Skeletal muscle cell (primary cell): ENCODE results near the gene INHBA.

Experiments used
- DNase-seq: peaks from one replicate; pipeline ENCODE4 v3.0.0-alpha.2; 2010; ENCODE audit warnings: low read depth
- H3K4me3 ChIP-seq: 2 replicates; pipeline ENCODE4 v1.5.1; 2011; ENCODE audit warnings: low read depth, mild to moderate bottlenecking, control low read depth, low read length, moderate library complexity

The INHBA gene

DNA sequence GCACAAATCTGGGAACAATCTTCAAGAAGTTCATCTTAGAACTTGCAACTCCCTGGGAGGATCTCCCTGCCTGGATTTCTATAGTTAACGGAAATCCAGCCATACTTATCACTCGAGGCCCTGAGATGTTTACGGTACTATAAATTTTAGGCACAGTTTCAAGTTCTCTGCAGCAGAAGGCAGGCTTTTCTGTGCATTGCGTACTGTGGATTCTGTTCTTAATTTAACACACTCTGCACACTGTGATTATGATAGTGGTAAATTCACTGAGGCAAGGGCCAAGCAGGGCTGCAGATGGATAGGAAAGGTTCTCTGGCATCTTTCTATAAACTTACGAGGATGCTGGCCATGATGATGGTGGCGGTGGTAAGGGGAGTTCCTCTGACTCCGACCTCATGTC lies 10.6 kb downstream of the INHBA start:
- DNase-seq = no peak
- no peak overlapping the region for H3K4me3 ChIP-seq

DNA sequence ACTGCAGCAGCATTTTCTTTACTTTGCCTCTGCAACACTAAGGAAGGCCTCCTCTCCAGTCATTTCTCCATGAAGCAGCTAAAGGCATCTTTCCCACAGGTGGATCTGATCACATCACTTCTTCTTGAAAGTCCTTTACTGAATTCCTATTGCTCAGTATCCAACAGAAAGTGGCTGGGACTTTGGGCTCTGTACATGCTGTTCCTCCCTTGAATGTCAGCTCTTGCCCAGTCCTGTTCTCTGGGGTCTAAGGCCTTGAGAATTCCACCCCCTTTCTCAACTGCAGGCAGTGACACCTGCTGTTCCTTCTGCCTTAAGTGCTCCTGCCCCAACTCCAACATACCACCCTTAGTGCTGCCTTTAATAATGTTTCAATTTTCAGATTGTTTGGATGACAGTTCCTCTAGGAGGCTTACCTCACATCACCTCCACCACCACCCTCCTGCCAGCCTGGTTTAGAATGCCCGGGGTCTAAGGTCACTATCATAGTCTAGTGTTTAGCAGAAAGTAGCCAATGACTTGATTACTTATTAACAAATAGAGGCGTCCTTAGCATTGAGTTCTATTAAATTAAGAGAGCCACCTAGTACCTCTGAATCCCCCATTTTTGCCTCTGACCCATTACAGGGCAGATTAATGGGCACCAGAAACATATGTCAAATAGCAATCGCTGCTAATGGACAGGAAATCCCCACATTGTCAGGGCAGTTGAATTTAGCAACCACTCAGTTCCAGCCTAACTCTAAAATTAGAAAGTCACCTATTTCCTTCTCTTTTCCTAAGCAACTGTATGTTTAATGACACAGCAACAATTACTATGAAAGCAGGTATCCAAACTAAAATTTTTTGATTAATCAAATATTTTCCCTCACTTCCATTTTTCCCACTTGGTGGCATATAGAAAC lies 11.4 kb downstream of the INHBA start:
- DNase-seq = no peak
- no peak overlapping the region for H3K4me3 ChIP-seq

DNA sequence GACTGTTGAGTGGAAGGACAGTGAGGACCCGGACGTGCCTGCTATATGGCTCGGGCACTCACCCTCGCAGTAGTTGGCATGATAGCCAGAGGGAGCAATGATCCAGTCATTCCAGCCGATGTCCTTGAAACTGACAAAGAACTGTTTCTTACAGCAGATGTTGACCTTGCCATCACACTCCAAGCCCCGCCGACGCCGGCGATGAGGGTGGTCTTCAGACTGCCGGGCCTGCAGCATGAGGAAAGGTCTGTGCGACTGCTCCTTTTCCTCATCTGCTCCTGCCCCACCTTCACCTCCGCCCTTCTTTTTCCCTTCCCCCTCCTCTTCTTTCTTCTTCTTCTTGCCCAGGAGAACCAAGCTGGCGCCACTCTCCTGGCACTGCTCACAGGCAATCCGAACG lies 13.1 kb downstream of the INHBA start:
- DNase-seq = no peak
- no peak overlapping the region for H3K4me3 ChIP-seq

DNA sequence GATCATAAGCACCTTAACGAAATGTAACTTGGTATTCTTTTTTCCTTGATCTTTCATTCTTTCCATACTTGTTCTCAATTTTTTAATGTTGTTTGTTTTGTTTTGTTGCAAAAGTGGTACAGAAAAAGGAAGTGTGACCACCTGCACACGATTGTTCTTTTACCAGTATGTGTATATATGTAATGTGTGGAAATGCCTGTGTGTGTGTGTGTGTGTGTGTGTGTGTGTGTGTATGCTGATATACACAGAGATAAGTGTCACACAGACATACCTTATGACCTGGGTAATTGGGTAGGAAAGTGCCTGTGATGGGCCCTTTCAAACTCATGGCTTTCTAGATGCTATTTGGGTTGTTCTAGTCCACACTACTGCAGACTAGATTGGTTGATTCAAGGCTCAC lies 14.0 kb downstream of the INHBA start:
- H3K4me3 ChIP-seq = no peak overlapping the region
- DNase-seq = no peak

DNA sequence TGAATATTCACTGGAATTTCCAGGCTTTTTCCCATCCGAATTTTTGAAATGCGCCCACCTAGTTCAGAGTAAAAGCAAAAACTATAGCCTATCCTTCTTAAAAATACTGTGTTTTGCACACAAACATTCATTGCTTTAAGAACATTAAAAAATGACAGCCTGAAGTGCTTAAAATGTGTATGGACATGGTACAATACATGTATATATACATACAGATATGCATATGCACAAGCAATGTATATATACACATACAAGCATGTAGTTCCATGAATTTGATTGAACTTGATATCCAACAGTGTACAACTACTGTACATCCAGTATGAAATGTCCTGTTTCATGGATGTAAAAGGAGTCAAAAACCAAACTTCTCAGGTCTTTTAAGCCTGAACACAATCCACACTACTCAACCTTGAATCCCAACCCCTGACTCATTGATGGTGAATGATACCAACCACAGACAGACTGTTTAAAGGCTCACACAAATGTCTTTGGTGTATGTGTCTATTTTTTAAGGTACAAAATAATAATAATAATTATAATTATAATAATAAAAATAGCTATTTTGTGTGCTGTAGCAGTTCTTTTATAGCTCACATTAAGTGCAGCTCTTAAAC lies 14.8 kb downstream of the INHBA start:
- no peak for DNase-seq

DNA sequence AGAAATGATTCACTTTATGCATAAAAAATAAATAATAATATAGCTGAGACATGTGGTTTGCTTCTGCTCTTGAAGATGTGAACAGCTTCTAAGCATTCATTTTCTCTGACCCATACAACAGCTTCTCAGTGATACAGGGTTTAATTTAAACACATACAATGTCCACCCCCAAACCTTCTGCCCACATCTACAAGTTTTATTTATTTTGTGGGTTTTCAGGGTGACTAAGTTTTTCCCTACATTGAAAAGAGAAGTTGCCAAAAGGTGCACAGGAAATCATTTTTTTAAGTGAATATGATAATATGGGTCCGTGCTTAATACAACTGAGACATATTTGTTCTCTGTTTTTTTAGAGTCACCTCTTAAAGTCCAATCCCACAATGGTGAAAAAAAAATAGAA lies 17.2 kb downstream of the INHBA start:
- no peak for DNase-seq
- no peak overlapping the region for H3K4me3 ChIP-seq

More for the DNA sequence above, 14.8 kb downstream of the INHBA start:
- no peak overlapping the region for H3K4me3 ChIP-seq

DNA sequence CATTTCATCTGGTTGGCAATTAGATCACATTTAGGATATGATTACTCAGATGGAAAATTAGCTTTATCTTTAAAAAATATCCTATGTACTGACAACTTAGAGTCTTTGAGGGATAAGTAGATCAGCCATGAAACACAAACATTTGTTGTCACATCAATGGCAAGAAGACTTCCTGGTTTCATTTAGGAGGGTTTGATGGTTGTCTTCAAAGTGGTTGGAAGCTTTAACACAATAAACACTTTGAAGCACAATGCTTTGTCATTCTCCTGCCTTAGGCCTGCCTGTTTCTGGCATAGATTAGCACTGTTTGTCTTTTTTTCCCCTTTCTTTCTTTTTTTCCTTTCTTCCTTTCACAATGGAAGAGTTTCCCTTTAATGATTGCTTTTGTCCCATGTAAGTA lies 20.5 kb downstream of the INHBA start:
- no peak for DNase-seq
- H3K4me3 ChIP-seq = no peak overlapping the region

DNA sequence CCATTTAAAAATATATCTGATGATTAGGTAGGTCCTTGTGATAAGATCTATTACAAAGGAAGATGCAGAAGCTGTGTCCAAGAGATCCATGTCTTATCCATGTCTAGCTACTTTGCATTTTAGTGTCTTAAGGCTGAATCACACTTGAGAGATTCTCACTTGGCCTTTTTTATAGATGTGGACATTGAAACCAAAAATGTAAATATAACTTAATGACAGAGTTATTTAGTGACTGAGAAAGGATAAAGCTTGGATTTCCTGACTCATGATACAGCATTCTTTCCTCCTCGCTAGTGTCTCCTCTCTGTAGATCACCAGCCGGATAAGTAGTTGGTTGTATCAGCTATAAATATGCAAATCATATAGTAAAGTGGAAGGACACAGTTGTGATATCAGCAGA lies 23.3 kb downstream of the INHBA start:
- no peak for DNase-seq

DNA sequence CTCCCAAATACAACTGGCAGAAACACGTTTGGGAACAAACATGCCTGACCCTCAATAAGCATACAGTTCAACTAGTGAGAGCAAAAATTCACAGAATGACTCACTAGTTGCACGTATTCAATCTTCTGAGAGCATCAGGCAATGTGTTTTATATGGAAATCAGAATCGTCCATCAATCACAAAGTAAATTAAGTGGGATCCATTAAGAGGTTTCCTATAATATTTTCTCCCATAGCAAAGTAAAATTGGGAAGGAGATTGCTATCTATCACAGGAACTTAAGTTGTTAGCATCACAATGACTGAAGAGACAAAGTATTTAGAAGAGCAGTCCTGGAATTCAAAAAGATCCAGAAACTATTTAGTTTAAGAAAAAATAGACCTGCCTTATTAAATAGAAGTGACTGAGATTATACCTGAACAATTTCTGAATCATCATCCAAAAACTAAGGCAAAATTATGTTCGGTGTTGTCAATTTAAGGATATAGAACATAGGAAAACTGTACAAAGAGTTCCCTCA lies 28.3 kb downstream of the INHBA start:
- DNase-seq = no peak
- H3K4me3 ChIP-seq = no peak overlapping the region

More for the DNA sequence above, 23.3 kb downstream of the INHBA start:
- H3K4me3 ChIP-seq = no peak overlapping the region

DNA sequence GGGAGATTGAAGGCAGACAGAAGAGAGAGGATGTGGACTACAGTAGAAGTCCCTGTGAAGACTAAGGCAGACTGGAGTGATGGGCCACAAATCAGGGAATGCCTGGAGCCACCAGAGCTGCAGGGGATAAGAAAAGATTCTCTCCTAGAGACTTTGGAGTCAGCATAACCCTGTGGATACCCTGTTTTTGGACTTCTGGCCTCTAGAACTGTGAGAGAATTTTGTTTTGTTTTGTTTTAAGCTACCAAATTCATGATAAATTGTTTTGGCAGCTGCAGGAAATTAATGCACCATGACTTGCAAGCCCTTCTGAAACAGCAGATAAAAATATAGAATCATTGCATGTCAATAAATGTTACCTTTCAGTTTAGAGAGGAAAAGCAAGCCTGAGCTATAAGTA lies 41.3 kb downstream of the INHBA start:
- DNase-seq = no peak
- H3K4me3 ChIP-seq = no peak overlapping the region

DNA sequence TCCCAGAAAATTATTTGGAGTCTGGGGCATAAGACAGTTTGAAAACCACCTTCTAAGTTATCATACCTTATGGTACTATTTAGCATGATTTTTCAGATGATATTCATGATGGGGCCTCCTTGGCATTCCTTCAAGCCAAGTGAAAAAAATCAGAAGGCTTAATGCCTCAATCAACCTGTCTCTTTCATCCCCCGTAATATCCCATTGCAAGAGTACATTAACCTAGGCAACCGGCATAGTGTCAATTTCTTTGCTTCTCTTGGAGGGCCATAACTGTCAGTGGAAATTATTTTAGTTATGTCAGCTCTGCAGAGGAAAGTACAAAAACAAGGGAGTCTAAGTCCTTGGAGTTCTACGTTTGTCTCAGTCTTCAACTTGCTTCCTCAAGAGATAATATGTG lies 43.4 kb downstream of the INHBA start:
- no peak overlapping the region for H3K4me3 ChIP-seq
- no peak for DNase-seq

DNA sequence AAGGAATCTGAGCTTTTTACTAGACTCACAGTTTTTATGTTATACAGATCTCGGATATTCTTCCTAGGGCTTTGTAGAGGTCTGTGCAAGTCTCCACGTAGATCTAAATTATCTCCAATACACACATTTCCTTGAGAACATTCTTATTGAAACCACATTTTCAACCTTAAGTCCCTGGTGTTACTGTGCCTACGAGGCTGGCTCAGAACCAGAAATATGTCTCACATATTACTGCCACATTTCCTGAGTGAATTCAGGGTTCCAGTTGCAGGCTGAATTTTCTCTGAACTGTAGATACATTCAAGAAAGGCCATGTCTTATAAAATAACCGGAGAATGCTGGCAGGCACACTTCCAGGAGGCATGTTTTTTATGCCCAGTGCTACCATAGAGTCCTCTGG lies 46.5 kb downstream of the INHBA start:
- peak; percentile 65 for DNase-seq
- no peak overlapping the region for H3K4me3 ChIP-seq

DNA sequence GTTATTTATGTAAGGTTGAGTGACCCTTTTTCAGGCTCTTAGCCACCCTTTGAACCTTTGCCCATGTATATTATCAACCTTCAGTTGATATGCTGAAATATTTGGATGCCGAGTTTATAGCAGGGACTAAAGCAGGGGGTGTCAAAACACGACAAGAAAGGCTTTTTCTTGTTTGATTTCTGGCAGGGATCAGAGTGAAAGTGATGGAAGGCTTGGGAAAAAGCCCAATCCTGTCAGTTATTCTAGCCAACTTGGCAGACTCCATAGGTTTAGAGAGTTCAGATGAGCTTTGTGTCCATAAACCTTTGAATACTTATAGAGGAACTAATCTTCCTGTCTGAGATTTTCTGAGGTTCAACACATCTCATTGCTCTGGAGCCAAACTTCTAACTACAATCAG lies 47.5 kb downstream of the INHBA start:
- H3K4me3 ChIP-seq = no peak overlapping the region
- DNase-seq = no peak

DNA sequence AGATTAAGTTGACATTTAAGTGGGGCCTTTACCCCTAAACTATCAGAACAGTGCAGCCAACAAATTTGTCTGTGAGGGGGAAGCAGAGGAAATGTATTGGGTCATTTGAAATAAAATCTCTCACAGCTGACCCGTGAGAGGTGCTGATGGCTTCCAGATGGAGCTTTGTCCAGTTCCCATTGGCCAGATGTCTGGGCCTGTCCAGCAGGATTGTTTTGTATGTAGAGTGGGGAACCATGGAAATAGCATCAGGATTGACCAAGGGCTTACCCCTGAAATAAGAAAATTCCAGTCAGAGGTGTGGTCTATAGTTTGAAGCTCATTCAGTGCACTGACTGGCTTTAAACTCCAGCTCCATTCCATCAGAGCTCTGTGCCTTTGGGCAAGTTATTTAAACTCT lies 50.6 kb downstream of the INHBA start:
- no peak for DNase-seq
- no peak overlapping the region for H3K4me3 ChIP-seq

DNA sequence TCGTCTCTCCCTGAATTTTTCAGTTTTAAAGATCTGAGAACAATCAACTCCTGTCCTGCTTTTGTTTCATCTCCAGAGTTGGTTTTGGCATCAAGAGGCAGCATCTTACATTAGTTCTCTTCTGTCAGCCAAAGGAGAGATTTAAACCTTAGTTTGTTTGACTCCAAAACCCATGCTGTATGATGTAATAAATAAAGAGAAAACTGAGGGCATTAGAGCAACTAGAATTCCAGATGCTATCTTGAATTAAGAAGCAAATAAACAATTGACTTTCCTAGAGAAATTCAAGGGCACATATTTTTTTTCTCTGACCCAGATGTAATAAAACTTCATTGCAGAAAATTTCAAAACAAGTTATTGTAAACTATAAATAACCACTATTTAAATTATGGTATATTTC lies 54.4 kb downstream of the INHBA start:
- no peak overlapping the region for H3K4me3 ChIP-seq
- DNase-seq = no peak

DNA sequence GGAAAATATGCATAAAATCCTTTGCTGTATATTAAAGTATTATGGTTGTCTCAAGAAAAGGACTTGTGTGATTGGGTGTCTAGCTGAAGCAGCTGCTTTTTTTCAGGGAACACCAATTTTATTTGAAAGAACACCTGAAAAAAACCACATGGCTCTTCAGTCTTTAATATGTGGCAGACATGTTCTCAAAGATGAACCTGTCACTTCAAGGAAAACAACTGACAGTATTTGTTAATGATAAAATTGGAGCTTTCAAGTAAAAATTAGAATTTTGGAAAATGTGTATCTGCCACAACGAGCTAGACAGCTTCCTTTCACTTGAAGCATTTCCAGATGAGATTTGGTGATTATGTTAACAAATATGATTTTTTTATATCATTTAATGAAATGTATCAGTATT lies 59.3 kb downstream of the INHBA start:
- no peak for DNase-seq
- no peak overlapping the region for H3K4me3 ChIP-seq

DNA sequence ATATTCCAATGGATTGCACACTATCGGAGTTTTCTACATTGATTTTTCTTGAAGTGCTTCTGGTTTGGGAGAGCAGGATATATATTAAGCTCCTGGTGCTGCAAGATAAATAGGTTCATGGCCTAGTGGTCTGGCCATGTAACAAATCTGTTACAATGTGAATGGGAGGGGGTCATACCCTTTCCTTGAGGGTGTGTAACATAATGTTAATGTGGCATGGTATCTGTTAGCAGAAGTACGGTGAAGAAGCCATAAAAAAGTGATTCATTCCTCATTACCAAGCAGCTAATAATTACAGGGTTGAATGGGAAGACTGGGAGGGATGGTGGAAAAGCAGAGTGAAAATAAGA lies 61.2 kb downstream of the INHBA start:
- no peak for DNase-seq
- H3K4me3 ChIP-seq = no peak overlapping the region

DNA sequence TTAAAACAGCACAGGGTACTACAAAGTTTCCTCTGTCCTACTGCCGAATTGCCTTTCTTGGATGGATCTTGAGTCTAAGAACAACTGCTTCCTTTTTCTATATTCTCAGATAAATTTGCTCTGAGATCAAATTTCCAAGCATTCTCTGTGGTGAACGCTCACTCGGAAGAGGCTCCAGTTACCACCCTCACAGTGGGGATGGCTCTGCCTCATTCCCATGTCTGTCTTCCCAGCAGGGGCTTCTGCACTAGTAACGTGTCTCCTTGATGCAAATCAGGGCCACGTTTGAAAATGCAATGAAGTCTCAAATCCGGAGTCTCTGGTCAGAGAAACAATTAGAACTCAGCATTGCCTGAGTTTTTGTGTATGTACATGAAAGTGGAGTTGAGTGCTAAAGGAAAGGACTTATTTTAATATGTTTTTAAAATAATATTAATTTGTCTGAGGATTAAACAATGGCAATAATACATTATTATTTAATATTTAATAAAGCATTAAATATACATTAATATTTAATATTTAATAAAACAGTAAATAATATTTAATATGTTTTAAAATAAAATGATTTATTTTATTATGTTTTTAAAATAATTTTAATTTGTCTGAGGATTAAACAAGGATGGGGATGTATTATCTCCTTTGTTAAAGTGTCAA lies 61.8 kb downstream of the INHBA start:
- DNase-seq = peak; percentile 10
- H3K4me3 ChIP-seq = no peak overlapping the region

DNA sequence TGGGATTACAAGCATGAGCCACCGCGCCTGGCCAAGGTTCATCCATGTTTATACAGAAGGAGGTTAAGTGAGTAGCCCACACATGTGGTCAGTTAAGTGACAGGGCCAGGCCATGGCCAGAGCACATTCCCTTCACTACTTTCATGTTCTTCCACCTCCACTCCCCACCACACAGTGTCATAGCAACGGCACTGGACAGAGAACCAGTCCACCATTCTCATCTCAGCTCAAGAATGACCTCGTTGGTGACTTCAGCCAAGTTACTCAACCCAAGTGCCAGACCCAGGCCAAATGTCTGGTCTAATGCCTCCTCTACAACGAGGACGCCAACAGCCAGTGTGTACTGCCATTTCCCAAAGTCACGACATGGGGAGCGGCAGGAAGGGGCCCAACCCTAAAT lies 62.4 kb downstream of the INHBA start:
- no peak for DNase-seq
- no peak overlapping the region for H3K4me3 ChIP-seq

DNA sequence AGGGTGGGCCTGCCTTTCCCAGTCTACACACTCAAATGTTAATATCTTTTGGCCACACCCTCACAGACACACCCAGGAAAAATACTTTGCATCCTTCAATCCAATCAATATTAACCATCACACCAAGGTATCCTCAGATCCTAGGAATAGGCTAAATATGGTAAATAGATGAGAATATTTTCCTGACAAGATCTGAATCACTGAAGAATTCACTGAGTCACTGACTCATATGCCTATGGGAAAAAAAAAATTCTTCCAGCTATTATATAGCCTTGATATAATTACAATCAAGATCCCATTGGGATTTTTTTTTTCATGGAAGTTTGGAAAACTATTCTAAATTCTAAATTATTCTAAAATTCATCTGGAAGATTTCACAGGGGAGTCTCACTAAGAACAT lies 65.8 kb downstream of the INHBA start:
- no peak for DNase-seq
- H3K4me3 ChIP-seq = no peak overlapping the region
